Measurements from ENCODE around the gene CDCA8. TPM values are rescaled to one million over a fixed set of nuclear protein-coding genes. Genes with fewer than 3 reads are reported as not detected.

The CDCA8 gene
- total RNA-seq (2022; extraction: Qiagen RNA extraction) = 45.8 to 49.2 TPM (median 46.8 TPM) in 5 replicates

DNA sequence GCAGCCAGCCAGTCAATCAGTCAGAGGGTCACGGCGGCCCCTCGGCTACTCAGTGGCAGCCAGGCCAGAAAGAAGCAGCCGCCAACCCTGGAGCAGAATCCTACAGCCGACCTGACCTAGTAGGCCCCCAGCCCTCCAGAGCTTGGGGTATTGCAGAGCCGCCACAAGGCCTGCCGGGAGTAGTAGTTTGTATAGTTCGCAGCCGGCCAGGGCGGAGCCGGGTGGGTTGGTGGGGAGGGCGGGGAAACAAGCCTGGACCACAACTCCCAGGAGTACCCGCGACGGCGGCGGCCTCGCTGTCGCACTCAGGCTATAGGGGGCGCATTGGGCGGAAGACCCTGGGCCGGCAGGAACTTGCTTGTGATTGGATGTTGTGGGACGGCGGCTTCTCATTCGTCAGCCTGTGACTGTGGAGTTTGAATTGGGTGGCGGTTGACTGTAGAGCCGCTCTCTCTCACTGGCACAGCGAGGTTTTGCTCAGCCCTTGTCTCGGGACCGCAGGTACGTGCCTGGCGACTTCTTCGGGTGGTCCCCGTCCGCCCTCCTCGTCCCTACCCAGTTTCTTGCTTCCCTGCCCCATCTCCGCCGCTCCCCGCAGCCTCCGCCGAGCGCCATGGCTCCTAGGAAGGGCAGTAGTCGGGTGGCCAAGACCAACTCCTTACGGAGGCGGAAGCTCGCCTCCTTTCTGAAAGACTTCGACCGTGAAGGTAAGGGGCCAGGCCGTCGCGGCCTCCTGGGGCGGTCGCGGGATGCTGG is at the start of gene CDCA8:
Gene CDCA8 (plus strand): TSS at position 439 of the 756 bp plus-strand sequence. CDS start 175 bp downstream, at position 614.

Other genes with a start within 250 kb of the CDCA8 start
- gene ZC3H12A, start 217.9 kb upstream of the CDCA8 start, total RNA-seq (2022; extraction: Qiagen RNA extraction) = 16.3 to 30.9 TPM (median 22.6 TPM) in 5 replicates
- 32.4 to 45.2 TPM (median 35.3 TPM) in 5 replicates for gene MEAF6, start 177.8 kb upstream of the CDCA8 start, total RNA-seq (2022; extraction: Qiagen RNA extraction)
- 9.8 to 13.0 TPM (median 12.0 TPM) in 5 replicates for gene SNIP1, start 138.2 kb upstream of the CDCA8 start, total RNA-seq (2022; extraction: Qiagen RNA extraction)
- gene DNALI1, start 135.6 kb upstream of the CDCA8 start, total RNA-seq (2022; extraction: Qiagen RNA extraction) = 0.03 to 0.07 TPM (median 0.06 TPM) in 3 of 5 replicates, not detected in the others
- gene GNL2, start 96.6 kb upstream of the CDCA8 start, total RNA-seq (2022; extraction: Qiagen RNA extraction) = 43.4 to 66.6 TPM (median 51.3 TPM) in 5 replicates
- gene RSPO1, start 57.6 kb upstream of the CDCA8 start, total RNA-seq (2022; extraction: Qiagen RNA extraction) = 0.09 to 0.16 TPM (median 0.10 TPM) in 5 replicates
- 0.63 to 0.91 TPM (median 0.83 TPM) in 5 replicates for gene EPHA10, start 72.6 kb downstream of the CDCA8 start, total RNA-seq (2022; extraction: Qiagen RNA extraction)
- 20.4 to 27.1 TPM (median 26.2 TPM) in 5 replicates for gene MANEAL, start 101.3 kb downstream of the CDCA8 start, total RNA-seq (2022; extraction: Qiagen RNA extraction)
- 32.2 to 68.6 TPM (median 56.5 TPM) in 5 replicates for gene C1orf122, start 115.3 kb downstream of the CDCA8 start, total RNA-seq (2022; extraction: Qiagen RNA extraction)
- gene YRDC, start 115.7 kb downstream of the CDCA8 start, total RNA-seq (2022; extraction: Qiagen RNA extraction) = 14.4 to 19.8 TPM (median 18.5 TPM) in 5 replicates
- gene MTF1, start 167.1 kb downstream of the CDCA8 start, total RNA-seq (2022; extraction: Qiagen RNA extraction) = 3.9 to 5.4 TPM (median 4.2 TPM) in 5 replicates